Heart right ventricle (tissue), 16 donors: ENCODE results near the gene PDLIM3. TPM values are rescaled to one million over a fixed set of nuclear protein-coding genes. Genes with fewer than 3 reads are reported as not detected.

Experiments
- ATAC-seq, 8 donors: fragments of 200-7000 bp; cut with Tn5 transposase; one replicate each; pipeline ENCODE4 v1.9.1; 2020; ENCODE audit warnings: mild to moderate bottlenecking in 8 of 8, moderate library complexity in 8 of 8, moderate number of reproducible peaks in 1 of 8
- DNase-seq, 2 donors: peaks; one replicate each; pipeline ENCODE4 v3.0.0-alpha.2; 2020
- H3K27ac ChIP-seq, 10 donors: fragments of 200-600 bp; sonication (generic) in 2 of 10; one replicate each; pipeline versions ENCODE4 v1.5.0 to v1.8.0; 2020 to 2022; ENCODE audit warnings: mild to moderate bottlenecking in 3 of 10
- H3K27me3 ChIP-seq, 7 donors: fragments of 200-600 bp; one replicate each; pipeline ENCODE4 v1.8.0; 2021 to 2022; ENCODE audit warnings: mild to moderate bottlenecking in 2 of 7
- H3K36me3 ChIP-seq, 9 donors: fragments of 200-600 bp; sonication (generic) in 1 of 9; one replicate each; pipeline versions ENCODE4 v1.5.0 to v1.8.0; 2020 to 2022; ENCODE audit warnings: mild to moderate bottlenecking in 2 of 9
- H3K4me1 ChIP-seq, 9 donors: fragments of 200-600 bp; sonication (generic) in 1 of 9; one replicate each; pipeline versions ENCODE4 v1.5.0 to v1.8.0; 2020 to 2022; ENCODE audit warnings: mild to moderate bottlenecking in 4 of 9
- H3K4me3 ChIP-seq, 10 donors: fragments of 200-600 bp; sonication (generic) in 2 of 10; one replicate each; pipeline versions ENCODE4 v1.5.0 to v1.8.0; 2020 to 2022; ENCODE audit warnings: mild to moderate bottlenecking in 7 of 10, moderate library complexity in 2 of 10
- H3K9me3 ChIP-seq, 11 donors: fragments of 200-600 bp in 10 of 11; sonication (generic) in 2 of 11; one replicate each; pipeline versions ENCODE4 v1.5.0 to v1.8.0; 2013 to 2022; ENCODE audit warnings: mild to moderate bottlenecking in 2 of 11, control low read depth in 1 of 11, moderate library complexity in 1 of 11
- CTCF ChIP-seq, 9 donors: fragments of 200-600 bp; sonication (generic) in 2 of 9; IDR thresholded peaks; one replicate each; pipeline versions ENCODE4 v1.5.0 to v1.8.0; 2021 to 2022; ENCODE audit warnings: antibody characterized with exemption in 9 of 9, mild to moderate bottlenecking in 5 of 9, moderate library complexity in 1 of 9
- WGBS, 2 donors: extraction: QIAGEN DNeasy Blood & Tissue Kit; methylation state at CpG; one replicate each; pipeline ENCODE4 v1.1.7; 2013; ENCODE audit warnings: inconsistent platforms in 1 of 2; 5-methylcytosine and 5-hydroxymethylcytosine counted together
- intact Hi-C, 10 donors: fragments of 100-400 bp; cut with DNase I; formaldehyde crosslinking; loops; one replicate each; pipeline versions ENCODE4 v1.11.1 to v1.14.2; 2022
- polyA plus RNA-seq, 2 donors: library from polyadenylated mRNA; stranded (reverse); fragments of 200-250 nt; gene quantifications; one replicate each; pipeline ENCODE4 v1.2.3, GENCODE V29; 2013
- total RNA-seq, 10 donors: library from RNA; stranded (reverse); fragmentation: NEBNext Ultra II Directional in 3 of 10; extraction: Animal tissue kit (Norgen Biotek cat#: 25700) in 3 of 10; gene quantifications; one replicate each; pipeline versions ENCODE4 v1.2.1 to v1.2.4, GENCODE V29; 2021 to 2023
- donor health status: Arrhythmogenic right ventricular cardiomyopathy.
- donor health status: ischemic (EF 13 %, LVEDD 7.1; RV severe dilation, severe dysfunction).
- donor health status: healthy with polysubstance abuse.
- donor health status: DM: no; HTN: yes; CAD: no.
- donor health status: DM: no; HTN: no; CAD: no.
- donor health status: ischemic (EF 25% LVEDD 6.9; RV normal size, moderate dysfunction).
- donor health status: ischemic (EF 25% LVEDD 5.7; RV mildly dilated, moderate dysfunction).
- donor health status: healthy.
- donor health status: DM: yes; HTN: yes; CAD: no.
- donor health status: Ischemic cardiomyopathy.
- donor health status: ischemic (EF 35%, LVEDD 5.7; RV mildly dilated, moderate dysfunction).
- donor health status: nonischemic (EF 11% LVEDD 7.7; RV severe dilation, severe dysfunction).
- donor health status: DM: yes; HTN: yes; CAD: no.
- donor health status: PGD.
- donor health status: ischemic (EF 29% LVEDD 5.4; RV normal size, mild dysfunction).
- donor health status: nonischemic (EF 23%, LVEDD 6.1; RV moderate dilation, normal function).

The PDLIM3 gene
- total and polyA plus RNA-seq, 12 donors = 112 to 846 (median 292) TPM

DNA sequence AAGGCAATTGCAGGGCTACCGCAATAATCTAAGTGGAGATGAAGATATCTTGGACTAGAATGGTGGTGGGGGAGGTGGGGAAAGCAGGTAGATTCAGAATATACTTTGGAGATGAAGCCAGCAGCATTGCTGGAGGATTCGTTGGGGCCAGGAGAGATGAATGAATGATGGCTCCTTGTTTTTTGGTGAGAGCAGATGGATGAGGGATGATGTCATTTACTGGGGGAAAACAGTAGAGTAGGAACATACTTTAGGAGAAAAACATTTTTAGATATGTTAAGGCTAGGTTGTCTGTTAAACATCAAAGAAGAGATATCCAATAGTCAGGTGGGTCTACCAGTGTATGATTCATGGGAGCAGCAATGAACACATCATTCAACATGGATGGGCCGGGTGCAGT lies 69.6 kb downstream of the PDLIM3 start:
- no peak overlapping the region for H3K27ac ChIP-seq
- 94 to 95% methylated on average over 3 of the region's 3 CpGs for WGBS, 2 donors
- ATAC-seq (no peak), DNase-seq (no peak)
- H3K4me1 ChIP-seq = peaks cover 0 to 9% (median 6%) of the 10 kb centered on the region in 9 donors
- H3K4me3 ChIP-seq = no peak overlapping the region
- intact Hi-C loops = loop anchor here in 1 of 10 donors (5.0 kb wide), 1 partner anchor 38 kb away; the partner anchor contains the start of gene UFSP2
- TF ChIP-seq CTCF (IDR thresholded peaks at IDR 0.05) = no peak
- H3K27me3 ChIP-seq = peaks cover 0 to 12% (median 0%) of the 10 kb centered on the region in 7 donors
- H3K9me3 ChIP-seq = no peaks in the 10 kb centered on the region
- H3K36me3 ChIP-seq = no peaks in the 10 kb centered on the region

GRCh38 chr4:185464887-185465286 lies 70.4 kb downstream of the PDLIM3 start:
- Histone ChIP-seq H3K4me1 (peaks cover 0 to under 1% (median 0%) of the 10 kb centered on the region in 9 donors), H3K27ac (no peak overlapping the region), H3K36me3 (no peaks in the 10 kb centered on the region), H3K9me3 (no peaks in the 10 kb centered on the region), H3K27me3 (peaks cover 0 to 5% (median 0%) of the 10 kb centered on the region in 7 donors), H3K4me3 (no peak overlapping the region)
- no peak for TF ChIP-seq CTCF (IDR thresholded peaks at IDR 0.05)
- WGBS, 2 donors = 48 to 58% methylated on average over 1 of the region's 1 CpG
- ATAC-seq (no peak), DNase-seq (no peak)
- intact Hi-C loops = loop anchor here in 2 of 10 donors (5.0 kb wide), 1 partner anchor 38 kb away; the partner anchor contains the start of gene UFSP2 (in 2 of the 2)

DNA sequence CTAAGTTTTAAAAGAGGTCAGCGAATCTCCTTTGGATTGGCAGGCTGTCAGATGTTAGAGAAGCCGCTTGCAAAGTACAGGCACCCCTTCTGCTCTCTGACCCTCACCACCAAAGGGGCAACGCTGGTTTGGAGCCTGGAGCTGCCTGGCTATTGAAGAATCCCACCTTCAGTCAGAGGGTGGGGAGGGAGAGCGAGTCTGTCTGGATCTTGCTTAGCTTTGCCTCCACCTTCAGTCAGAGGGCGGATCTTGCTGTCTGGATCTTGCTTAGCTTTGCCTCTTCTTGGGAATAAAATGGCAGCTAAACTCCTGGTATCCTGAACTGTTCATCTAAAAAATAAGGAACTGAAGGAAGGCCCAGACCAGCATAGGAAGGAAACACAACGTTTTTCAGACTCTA lies 71.1 kb downstream of the PDLIM3 start:
- Histone ChIP-seq H3K27ac (no peak overlapping the region), H3K9me3 (no peaks in the 10 kb centered on the region), H3K4me3 (no peak overlapping the region), H3K36me3 (no peaks in the 10 kb centered on the region), H3K27me3 (no peaks in the 10 kb centered on the region), H3K4me1 (no peaks in the 10 kb centered on the region)
- TF ChIP-seq CTCF (IDR thresholded peaks at IDR 0.05) = no peak
- WGBS, 2 donors = 60 to 62% methylated on average over 6 of the region's 6 CpGs
- ATAC-seq (no peak), DNase-seq (no peak)
- intact Hi-C loops = loop anchor here in 1 of 10 donors (5.0 kb wide), 1 partner anchor 37 kb away; the partner anchor contains the start of gene UFSP2

DNA sequence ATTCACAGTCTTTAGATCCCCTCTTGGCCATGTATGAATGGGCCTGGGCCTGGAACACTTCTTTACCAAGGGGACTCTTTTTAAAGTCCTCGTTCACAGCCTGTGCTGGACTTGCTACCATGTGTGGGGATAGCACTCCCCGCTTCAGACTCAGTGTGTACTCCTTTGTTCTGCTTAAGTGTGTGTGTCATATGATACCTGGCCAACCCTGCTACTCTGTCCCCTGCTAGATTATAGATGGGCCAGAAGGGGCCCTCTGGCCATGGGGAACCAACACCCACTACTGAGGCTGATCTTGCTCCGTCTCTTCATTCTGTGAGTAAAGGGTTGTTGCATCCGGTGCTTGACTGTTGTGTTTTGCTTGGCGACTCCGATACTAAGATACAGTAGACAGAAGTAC lies 71.8 kb downstream of the PDLIM3 start:
- Histone ChIP-seq H3K27ac (no peak overlapping the region), H3K4me3 (no peak overlapping the region), H3K36me3 (no peaks in the 10 kb centered on the region), H3K4me1 (no peaks in the 10 kb centered on the region), H3K27me3 (no peaks in the 10 kb centered on the region), H3K9me3 (no peaks in the 10 kb centered on the region)
- DNase-seq (no peak), ATAC-seq (no peak)
- TF ChIP-seq CTCF (IDR thresholded peaks at IDR 0.05) = no peak
- intact Hi-C loops = loop anchor here in 1 of 10 donors (5.0 kb wide), 1 partner anchor 36 kb away; the partner anchor contains the start of gene UFSP2
- 83 to 90% methylated on average over 6 of the region's 6 CpGs for WGBS, 2 donors
